ENCODE data around the gene LMBRD1.

Gene LMBRD1

GRCh38 chr6:69819138-69819537 lies 22.3 kb upstream of the LMBRD1 start:
- Histone ChIP-seq H3K27ac (no peak overlapping the region), H3K4me3 (ENCODE audit: low read depth, low read length) (no peak overlapping the region), H3K27me3 (replicated peaks) (no peaks in the 10 kb centered on the region), H3K36me3 (replicated peaks) (no peaks in the 10 kb centered on the region)
- DNase-seq, result no peak
- no peak for TF ChIP-seq CTCF (IDR thresholded peaks at IDR 0.05; ENCODE audit: low read depth, low read length, missing control alignments)
- in situ Hi-C loops (cut with HindIII; ENCODE audit: low pct_ligation_motif_present, low sequenced_read_pairs), result no loop called here

- H3K27ac ChIP-seq, result no peak overlapping the region
- no peak for TF ChIP-seq CTCF (IDR thresholded peaks at IDR 0.05; ENCODE audit: low read depth, low read length, missing control alignments)
- H3K27me3 ChIP-seq (replicated peaks), result no peaks in the 10 kb centered on the region
- in situ Hi-C loops (cut with HindIII; ENCODE audit: low pct_ligation_motif_present, low sequenced_read_pairs), result no loop called here
- no peaks in the 10 kb centered on the region for H3K36me3 ChIP-seq (replicated peaks)
- no peak for DNase-seq
- no peak overlapping the region for H3K4me3 ChIP-seq (ENCODE audit: low read depth, low read length)
Observed at GRCh38 chr6:69818223-69818930, 21.6 kb upstream of the LMBRD1 start.

- H3K36me3 ChIP-seq (replicated peaks), result no peaks in the 10 kb centered on the region
Observed at GRCh38 chr6:69817358-69817757, 20.5 kb upstream of the LMBRD1 start.

GRCh38 chr6:69816569-69816968 lies 19.8 kb upstream of the LMBRD1 start:
- DNase-seq, result no peak
- in situ Hi-C loops (cut with HindIII; ENCODE audit: low pct_ligation_motif_present, low sequenced_read_pairs), result no loop called here
- H3K36me3 ChIP-seq (replicated peaks), result no peaks in the 10 kb centered on the region
- no peak for TF ChIP-seq CTCF (IDR thresholded peaks at IDR 0.05; ENCODE audit: low read depth, low read length, missing control alignments)
- no peaks in the 10 kb centered on the region for H3K27me3 ChIP-seq (replicated peaks)
- H3K27ac ChIP-seq, result no peak overlapping the region
- H3K4me3 ChIP-seq (ENCODE audit: low read depth, low read length), result no peak overlapping the region

More at GRCh38 chr6:69817358-69817757, 20.5 kb upstream of the LMBRD1 start:
- H3K27me3 ChIP-seq (replicated peaks), result no peaks in the 10 kb centered on the region
- in situ Hi-C loops (cut with HindIII; ENCODE audit: low pct_ligation_motif_present, low sequenced_read_pairs), result no loop called here
- DNase-seq, result no peak
- no peak overlapping the region for H3K27ac ChIP-seq
- no peak for TF ChIP-seq CTCF (IDR thresholded peaks at IDR 0.05; ENCODE audit: low read depth, low read length, missing control alignments)
- no peak overlapping the region for H3K4me3 ChIP-seq (ENCODE audit: low read depth, low read length)

GRCh38 chr6:69816026-69816425 lies 19.2 kb upstream of the LMBRD1 start:
- Histone ChIP-seq H3K27ac (no peak overlapping the region), H3K27me3 (replicated peaks) (no peaks in the 10 kb centered on the region), H3K36me3 (replicated peaks) (no peaks in the 10 kb centered on the region), H3K4me3 (ENCODE audit: low read depth, low read length) (no peak overlapping the region)
- TF ChIP-seq CTCF (IDR thresholded peaks at IDR 0.05; ENCODE audit: low read depth, low read length, missing control alignments), result no peak
- DNase-seq, result no peak
- in situ Hi-C loops (cut with HindIII; ENCODE audit: low pct_ligation_motif_present, low sequenced_read_pairs), result no loop called here

DNA sequence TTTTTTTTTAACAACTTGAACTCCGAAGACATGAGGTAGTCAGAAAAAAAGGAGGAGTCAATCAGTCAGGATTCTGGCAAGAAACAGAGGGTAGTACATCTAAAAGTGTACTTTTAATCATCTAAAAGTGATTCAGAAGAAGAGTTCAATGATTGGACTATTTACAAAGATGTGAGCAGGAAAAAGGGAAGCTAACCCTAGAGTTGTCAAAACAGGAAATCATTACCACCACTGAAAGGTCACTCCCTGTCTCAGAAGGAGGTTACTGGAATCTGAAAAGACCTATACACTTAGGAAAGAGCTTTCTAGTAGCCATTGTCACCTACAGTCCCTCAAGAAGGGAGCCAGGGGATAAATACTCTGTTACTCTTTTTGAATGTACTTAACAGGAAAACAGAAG lies 16.7 kb upstream of the LMBRD1 start:
- no peaks in the 10 kb centered on the region for H3K36me3 ChIP-seq (replicated peaks)

More for the DNA sequence above, 16.7 kb upstream of the LMBRD1 start:
- Histone ChIP-seq H3K27me3 (replicated peaks) (no peaks in the 10 kb centered on the region), H3K27ac (no peak overlapping the region), H3K4me3 (ENCODE audit: low read depth, low read length) (no peak overlapping the region)
- DNase-seq, result no peak
- no peak for TF ChIP-seq CTCF (IDR thresholded peaks at IDR 0.05; ENCODE audit: low read depth, low read length, missing control alignments)
- in situ Hi-C loops (cut with HindIII; ENCODE audit: low pct_ligation_motif_present, low sequenced_read_pairs), result no loop called here
